Psoas muscle (tissue), 8 donors: ENCODE data around the gene TMEM150A. TPM values are rescaled to one million over a fixed set of nuclear protein-coding genes. Genes with fewer than 3 reads are reported as not detected.
"Not testable (repeated sequence)": the region's sequence is repeated elsewhere in the genome, so short reads cannot be mapped to it uniquely, and the experiment has no call there.

Experiments
- ATAC-seq, 4 donors: fragments of 200-7000 bp; cut with Tn5 transposase; one replicate each; pipeline ENCODE4 v1.9.1; 2020; ENCODE audit warnings: moderate library complexity in 3 of 4, mild to moderate bottlenecking in 2 of 4
- DNase-seq, 2 donors: peaks; one replicate each; pipeline ENCODE4 v3.0.0-alpha.2; 2020
- H3K27ac ChIP-seq: fragments of 200-600 bp; one replicate; pipeline ENCODE4 v1.8.0; 2022
- H3K27me3 ChIP-seq, 3 donors: fragments of 200-600 bp in 1 of 3; one replicate each; pipeline versions ENCODE4 v1.6.1 to v1.8.0; 2013 to 2022; ENCODE audit warnings: low read length in 2 of 3, mild to moderate bottlenecking in 2 of 3, moderate library complexity in 1 of 3; ENCODE audit not compliant: insufficient read depth in 3 of 3
- H3K36me3 ChIP-seq, 2 donors: fragments of 200-600 bp in 1 of 2; one replicate each; pipeline versions ENCODE4 v1.6.1 to v1.8.0; 2013 to 2022; ENCODE audit warnings: low read depth in 1 of 2, mild to moderate bottlenecking in 1 of 2, moderate library complexity in 1 of 2; ENCODE audit not compliant: insufficient read depth in 1 of 2
- H3K4me1 ChIP-seq: fragments of 200-600 bp; one replicate; pipeline ENCODE4 v1.8.0; 2022
- H3K4me3 ChIP-seq: fragments of 200-600 bp; one replicate; pipeline ENCODE4 v1.8.0; 2022; ENCODE audit warnings: mild to moderate bottlenecking
- H3K9me3 ChIP-seq: fragments of 200-600 bp; one replicate; pipeline ENCODE4 v1.8.0; 2022
- CTCF ChIP-seq: fragments of 200-600 bp; IDR thresholded peaks from one replicate; pipeline ENCODE4 v1.8.0; 2022; ENCODE audit warnings: antibody characterized with exemption
- WGBS, 3 donors: extraction: QIAGEN DNeasy Blood & Tissue Kit; methylation state at CpG; one replicate each; pipeline versions ENCODE4 v1.1.6 to v1.1.7; 2013; 5-methylcytosine and 5-hydroxymethylcytosine counted together
- intact Hi-C, 2 donors: fragments of 100-400 bp; cut with DNase I; formaldehyde crosslinking; loops; one replicate each; pipeline versions ENCODE4 v1.11.0 to v1.14.2; 2022
- polyA plus RNA-seq, 3 donors: library from polyadenylated mRNA; stranded (reverse); fragments of 200-250 nt; gene quantifications; one replicate each; pipeline ENCODE4 v1.2.3, GENCODE V29; 2013
- total RNA-seq, 4 donors: library from RNA; stranded (reverse); fragmentation: NEBNext Ultra II Directional in 2 of 4; extraction: Animal tissue kit (Norgen Biotek cat#: 25700) in 2 of 4; gene quantifications; one replicate each; pipeline versions ENCODE4 v1.2.1 to v1.2.4, GENCODE V29; 2021 to 2023
- donor health status: healthy with polysubstance abuse.
- donor health status: DM: no; HTN: no; CAD: no; lungs with moderate emphysema.
- donor health status: Bipolar disorder and iron deficiency.
- donor health status: healthy.
- donor health status: DM: yes; HTN: yes; CAD: no.
- donor health status: DM: no; HTN: no; CAD: no.
- donor health status: DM: no; HTN: no; CAD: no.
- donor health status: DM: yes; HTN: yes; CAD: no.

TMEM150A gene
- total and polyA plus RNA-seq, 7 donors = 17.4 to 82.6 (median 33.8) TPM

GRCh38 chr2:85615413-85615728 is 12.9 kb upstream of the TMEM150A start:
- no peaks in the 10 kb centered on the region for H3K9me3 ChIP-seq
- H3K27me3 ChIP-seq = no peaks in the 10 kb centered on the region
- WGBS, 3 donors = 87 to 90% (median 87%) methylated on average over 17 of the region's 17 CpGs
- no peak for TF ChIP-seq CTCF
- peaks cover 41% of the 10 kb centered on the region for H3K4me1 ChIP-seq
- intact Hi-C loops = loop anchor here in 1 of 2 donors (2.0 kb wide), 1 partner anchor 15 kb away; no protein-coding TSS in a partner anchor
- peak overlapping the region; percentile 93 for H3K4me3 ChIP-seq
- peak overlapping the region; percentile 95 for H3K27ac ChIP-seq
- no peak for DNase-seq
- ATAC-seq = no peak
- H3K36me3 ChIP-seq = peaks cover 5 to 21% of the 10 kb centered on the region in 2 donors

- ATAC-seq, H3K4me3 ChIP-seq, DNase-seq, H3K9me3 ChIP-seq, H3K27me3 ChIP-seq: not testable (repeated sequence)
- H3K4me1 ChIP-seq = peaks cover 42% of the 10 kb centered on the region
- H3K36me3 ChIP-seq = peaks cover 5 to 15% of the 10 kb centered on the region in 2 donors
- 86 to 95% (median 93%) methylated on average over 7 of the region's 7 CpGs for WGBS, 3 donors
- peak overlapping the region; percentile 95 for H3K27ac ChIP-seq
- intact Hi-C loops = loop anchor here in 1 of 2 donors (2.0 kb wide), 1 partner anchor 14 kb away; no protein-coding TSS in a partner anchor
Measured at GRCh38 chr2:85614757-85615156, 12.3 kb upstream of the TMEM150A start.

- WGBS, 3 donors = 40 to 49% (median 45%) methylated on average over 10 of the region's 10 CpGs
- Histone ChIP-seq H3K36me3 (peaks cover 5 to 15% of the 10 kb centered on the region in 2 donors), H3K27ac (peak overlapping the region; percentile 92), H3K27me3 (no peaks in the 10 kb centered on the region), H3K4me1 (peaks cover 50% of the 10 kb centered on the region), H3K9me3 (no peaks in the 10 kb centered on the region), H3K4me3 (no peak overlapping the region)
- intact Hi-C loops = loop anchor here in 1 of 2 donors (2.0 kb wide), 1 partner anchor 13 kb away; no protein-coding TSS in a partner anchor
- ATAC-seq (no peak), DNase-seq (no peak)
- TF ChIP-seq CTCF = no peak
Measured at GRCh38 chr2:85613717-85614515, 11.4 kb upstream of the TMEM150A start.

GRCh38 chr2:85611705-85612587 is 9.4 kb upstream of the TMEM150A start, which contains the start of gene C2orf68:
C2orf68 (minus strand) TSS chr2:85612066; CDS start chr2:85611984, 82 bp downstream.
- ATAC-seq (peak; percentile 80 to 84 (median 80)), DNase-seq (peak; percentile 94 to 96)
- H3K27ac ChIP-seq = peak within 1 kb of the TSS; percentile 92
- peaks cover 55% of the 10 kb centered on the region for H3K4me1 ChIP-seq
- no peaks in the 10 kb centered on the region for H3K27me3 ChIP-seq
- intact Hi-C loops = no loop called here
- peaks cover 0 to 16% of the 10 kb centered on the region in 2 donors for H3K36me3 ChIP-seq
- no peaks in the 10 kb centered on the region for H3K9me3 ChIP-seq
- peak within 1 kb of the TSS; percentile 98 for H3K4me3 ChIP-seq
- 5 to 7% (median 6%) methylated on average over 59 to 73 of the region's 73 CpGs for WGBS, 3 donors
- no peak for TF ChIP-seq CTCF
